K562 (cell line): ENCODE measurements around the gene NOP16. TPM values are rescaled to one million over a fixed set of nuclear protein-coding genes. Genes with fewer than 3 reads are reported as not detected.
A peak's percentile ranks its signal among the peaks of the same experiment; 100 is the strongest.

Experiments used
- MCM2 ChIP-seq: fragments of 450-650 bp; IDR thresholded peaks from 2 replicates; pipeline ENCODE4 v1.6.1; 2017; ENCODE audit warnings: low read depth, mild to moderate bottlenecking
- OTX1 ChIP-seq: fragments of 450-650 bp; formaldehyde crosslinking; IDR thresholded peaks from 2 replicates; pipeline ENCODE4 v1.4.0; 2022; ENCODE audit warnings: mild to moderate bottlenecking
- POU5F1 ChIP-seq: fragments of 150-350 bp; IDR thresholded peaks from 2 replicates; pipeline ENCODE4 v1.6.1; 2014; ENCODE audit warnings: borderline replicate concordance, low read length, low read depth, mild to moderate bottlenecking; ENCODE audit not compliant: partially characterized antibody
- PRMT5 ChIP-seq: sonication (generic); formaldehyde crosslinking; IDR thresholded peaks from 2 replicates; pipeline ENCODE4 v1.5.0; 2020; ENCODE audit warnings: missing genetic modification reagents
- TRIM24 ChIP-seq, 2 experiments: fragments of 450-650 bp; IDR thresholded peaks; 2 replicates each; pipeline ENCODE4 v1.6.1; 2016
- ZKSCAN3 ChIP-seq: fragments of 250-450 bp; sonication (Bioruptor Pico); IDR thresholded peaks from 2 replicates; pipeline ENCODE4 v1.4.0; 2020
- polyA plus RNA-seq, 8 experiments: library from polyadenylated mRNA; depleted of rRNA in 4 of 8; stranded (reverse) in 5 of 8; unstranded in 3 of 8; fragments of >200 nt; fragmentation: Nextera tagmentation in 2 of 8; fragmentation: Illumina TruSeq in 1 of 8; extraction: Ambion mirVana in 2 of 8; extraction: Trizol in 1 of 8; gene quantifications; 2 replicates each; pipeline versions ENCODE4 v1.2.1 to v1.2.3, GENCODE V29; 2011 to 2014; ENCODE audit warnings: inconsistent platforms in 1 of 8, missing spikeins in 1 of 8
- total RNA-seq, 7 experiments: library from RNA; depleted of rRNA in 6 of 7; stranded (reverse); fragments of >200 nt in 6 of 7; fragmentation: Illumina TruSeq in 2 of 7; extraction: Trizol in 2 of 7; gene quantifications; 2 replicates each; pipeline versions ENCODE4 v1.2.1 to v1.2.3, GENCODE V29; 2011 to 2021; ENCODE audit warnings: low replicate concordance in 1 of 7
- TF ChIP-seq, protein P1 (sequence below): fragments of 450-650 bp; IDR thresholded peaks from 2 replicates; pipeline ENCODE4 v1.7.0; 2016; ENCODE audit warnings: borderline replicate concordance
- TF ChIP-seq, protein P2 (sequence below), 2 experiments: fragments of 450-650 bp in 1 of 2; sonication (generic) in 1 of 2; formaldehyde crosslinking in 1 of 2; IDR thresholded peaks; 2 replicates each; pipeline versions ENCODE4 v1.7.1 to v1.9.0; 2016 to 2022; ENCODE audit warnings: inconsistent platforms in 1 of 2, mild to moderate bottlenecking in 1 of 2, missing genetic modification reagents in 1 of 2
- TF ChIP-seq, protein P3 (sequence below): IDR thresholded peaks from 3 replicates; pipeline ENCODE4 v1.6.1; 2011; ENCODE audit warnings: borderline replicate concordance, mild to moderate bottlenecking; ENCODE audit not compliant: insufficient read length, insufficient read depth
- TF ChIP-seq, protein P4 (sequence below): sonication (generic); formaldehyde crosslinking; IDR thresholded peaks from 2 replicates; pipeline ENCODE4 v1.8.1; 2022; ENCODE audit warnings: missing genetic modification reagents
- TF ChIP-seq, protein P5 (sequence below): fragments of 450-650 bp; IDR thresholded peaks from 2 replicates; pipeline ENCODE4 v1.6.1; 2017; ENCODE audit warnings: antibody characterized with exemption

NOP16 gene
- total and polyA plus RNA-seq, 9 of the 15 experiments (the other 6 are each of a cell fraction or from before 2014, with no cell fraction given) = 92.5 to 342 (median 148) TPM

DNA sequence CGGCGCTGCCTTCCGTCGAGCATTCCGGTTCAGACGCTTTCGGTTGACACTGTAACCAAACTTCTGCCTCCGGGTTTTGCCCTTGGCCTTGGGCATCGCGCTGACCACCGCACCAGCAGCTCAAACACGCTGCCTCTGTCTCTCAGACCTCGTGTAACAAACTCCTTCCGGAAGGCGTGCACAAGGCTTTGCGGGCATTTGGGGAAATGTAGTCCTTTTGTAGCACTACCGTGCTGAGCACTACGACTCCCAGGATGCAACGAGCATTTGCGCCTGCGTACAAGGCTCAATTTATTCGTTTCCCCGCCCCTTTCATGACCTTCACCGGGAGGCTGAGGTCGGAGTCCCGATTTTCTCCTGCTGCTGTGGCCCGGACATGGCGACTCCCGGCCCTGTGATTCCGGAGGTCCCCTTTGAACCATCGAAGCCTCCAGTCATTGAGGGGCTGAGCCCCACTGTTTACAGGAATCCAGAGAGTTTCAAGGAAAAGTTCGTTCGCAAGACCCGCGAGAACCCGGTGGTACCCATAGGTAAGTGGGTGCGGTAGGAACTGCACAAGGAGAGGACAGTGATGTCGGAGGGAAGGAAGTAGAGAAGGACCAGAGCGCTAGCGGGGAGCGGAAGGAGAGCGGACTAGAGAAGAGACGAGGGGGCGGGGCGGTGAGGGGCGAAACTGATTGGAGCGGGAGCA, at the start of gene NOP16, which contains the start of gene HIGD2A (continued):
- TF ChIP-seq, protein P1, sequence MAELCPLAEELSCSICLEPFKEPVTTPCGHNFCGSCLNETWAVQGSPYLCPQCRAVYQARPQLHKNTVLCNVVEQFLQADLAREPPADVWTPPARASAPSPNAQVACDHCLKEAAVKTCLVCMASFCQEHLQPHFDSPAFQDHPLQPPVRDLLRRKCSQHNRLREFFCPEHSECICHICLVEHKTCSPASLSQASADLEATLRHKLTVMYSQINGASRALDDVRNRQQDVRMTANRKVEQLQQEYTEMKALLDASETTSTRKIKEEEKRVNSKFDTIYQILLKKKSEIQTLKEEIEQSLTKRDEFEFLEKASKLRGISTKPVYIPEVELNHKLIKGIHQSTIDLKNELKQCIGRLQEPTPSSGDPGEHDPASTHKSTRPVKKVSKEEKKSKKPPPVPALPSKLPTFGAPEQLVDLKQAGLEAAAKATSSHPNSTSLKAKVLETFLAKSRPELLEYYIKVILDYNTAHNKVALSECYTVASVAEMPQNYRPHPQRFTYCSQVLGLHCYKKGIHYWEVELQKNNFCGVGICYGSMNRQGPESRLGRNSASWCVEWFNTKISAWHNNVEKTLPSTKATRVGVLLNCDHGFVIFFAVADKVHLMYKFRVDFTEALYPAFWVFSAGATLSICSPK = peak; percentile 61; the same call in 1 of the 2 replicates
- TF ChIP-seq, protein P2, sequence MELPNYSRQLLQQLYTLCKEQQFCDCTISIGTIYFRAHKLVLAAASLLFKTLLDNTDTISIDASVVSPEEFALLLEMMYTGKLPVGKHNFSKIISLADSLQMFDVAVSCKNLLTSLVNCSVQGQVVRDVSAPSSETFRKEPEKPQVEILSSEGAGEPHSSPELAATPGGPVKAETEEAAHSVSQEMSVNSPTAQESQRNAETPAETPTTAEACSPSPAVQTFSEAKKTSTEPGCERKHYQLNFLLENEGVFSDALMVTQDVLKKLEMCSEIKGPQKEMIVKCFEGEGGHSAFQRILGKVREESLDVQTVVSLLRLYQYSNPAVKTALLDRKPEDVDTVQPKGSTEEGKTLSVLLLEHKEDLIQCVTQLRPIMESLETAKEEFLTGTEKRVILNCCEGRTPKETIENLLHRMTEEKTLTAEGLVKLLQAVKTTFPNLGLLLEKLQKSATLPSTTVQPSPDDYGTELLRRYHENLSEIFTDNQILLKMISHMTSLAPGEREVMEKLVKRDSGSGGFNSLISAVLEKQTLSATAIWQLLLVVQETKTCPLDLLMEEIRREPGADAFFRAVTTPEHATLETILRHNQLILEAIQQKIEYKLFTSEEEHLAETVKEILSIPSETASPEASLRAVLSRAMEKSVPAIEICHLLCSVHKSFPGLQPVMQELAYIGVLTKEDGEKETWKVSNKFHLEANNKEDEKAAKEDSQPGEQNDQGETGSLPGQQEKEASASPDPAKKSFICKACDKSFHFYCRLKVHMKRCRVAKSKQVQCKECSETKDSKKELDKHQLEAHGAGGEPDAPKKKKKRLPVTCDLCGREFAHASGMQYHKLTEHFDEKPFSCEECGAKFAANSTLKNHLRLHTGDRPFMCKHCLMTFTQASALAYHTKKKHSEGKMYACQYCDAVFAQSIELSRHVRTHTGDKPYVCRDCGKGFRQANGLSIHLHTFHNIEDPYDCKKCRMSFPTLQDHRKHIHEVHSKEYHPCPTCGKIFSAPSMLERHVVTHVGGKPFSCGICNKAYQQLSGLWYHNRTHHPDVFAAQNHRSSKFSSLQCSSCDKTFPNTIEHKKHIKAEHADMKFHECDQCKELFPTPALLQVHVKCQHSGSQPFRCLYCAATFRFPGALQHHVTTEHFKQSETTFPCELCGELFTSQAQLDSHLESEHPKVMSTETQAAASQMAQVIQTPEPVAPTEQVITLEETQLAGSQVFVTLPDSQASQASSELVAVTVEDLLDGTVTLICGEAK (IDR thresholded peaks at IDR 0.05) = peak; percentile 99
- TF ChIP-seq, protein P2 (CRISPR knock-in tag; IDR thresholded peaks at IDR 0.05) = no peak
- TF ChIP-seq, protein P3, sequence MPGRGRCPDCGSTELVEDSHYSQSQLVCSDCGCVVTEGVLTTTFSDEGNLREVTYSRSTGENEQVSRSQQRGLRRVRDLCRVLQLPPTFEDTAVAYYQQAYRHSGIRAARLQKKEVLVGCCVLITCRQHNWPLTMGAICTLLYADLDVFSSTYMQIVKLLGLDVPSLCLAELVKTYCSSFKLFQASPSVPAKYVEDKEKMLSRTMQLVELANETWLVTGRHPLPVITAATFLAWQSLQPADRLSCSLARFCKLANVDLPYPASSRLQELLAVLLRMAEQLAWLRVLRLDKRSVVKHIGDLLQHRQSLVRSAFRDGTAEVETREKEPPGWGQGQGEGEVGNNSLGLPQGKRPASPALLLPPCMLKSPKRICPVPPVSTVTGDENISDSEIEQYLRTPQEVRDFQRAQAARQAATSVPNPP = no peak
- TF ChIP-seq, protein P4, sequence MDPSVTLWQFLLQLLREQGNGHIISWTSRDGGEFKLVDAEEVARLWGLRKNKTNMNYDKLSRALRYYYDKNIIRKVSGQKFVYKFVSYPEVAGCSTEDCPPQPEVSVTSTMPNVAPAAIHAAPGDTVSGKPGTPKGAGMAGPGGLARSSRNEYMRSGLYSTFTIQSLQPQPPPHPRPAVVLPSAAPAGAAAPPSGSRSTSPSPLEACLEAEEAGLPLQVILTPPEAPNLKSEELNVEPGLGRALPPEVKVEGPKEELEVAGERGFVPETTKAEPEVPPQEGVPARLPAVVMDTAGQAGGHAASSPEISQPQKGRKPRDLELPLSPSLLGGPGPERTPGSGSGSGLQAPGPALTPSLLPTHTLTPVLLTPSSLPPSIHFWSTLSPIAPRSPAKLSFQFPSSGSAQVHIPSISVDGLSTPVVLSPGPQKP (CRISPR knock-in tag) = no peak
- no peak for TF ChIP-seq MCM2
- TF ChIP-seq ZKSCAN3 (CRISPR knock-in tag) = no peak
- TF ChIP-seq PRMT5 (CRISPR knock-in tag) = no peak
- TF ChIP-seq OTX1 (CRISPR knock-in tag) = peak; percentile 66; the same call in 1 of the 2 replicates
- TF ChIP-seq TRIM24 (IDR thresholded peaks at IDR 0.05) = peak in 1 of 2 experiments; percentile 100; a peak in 2 of 4 replicates
- TF ChIP-seq POU5F1 = no peak
- TF ChIP-seq, protein P5, sequence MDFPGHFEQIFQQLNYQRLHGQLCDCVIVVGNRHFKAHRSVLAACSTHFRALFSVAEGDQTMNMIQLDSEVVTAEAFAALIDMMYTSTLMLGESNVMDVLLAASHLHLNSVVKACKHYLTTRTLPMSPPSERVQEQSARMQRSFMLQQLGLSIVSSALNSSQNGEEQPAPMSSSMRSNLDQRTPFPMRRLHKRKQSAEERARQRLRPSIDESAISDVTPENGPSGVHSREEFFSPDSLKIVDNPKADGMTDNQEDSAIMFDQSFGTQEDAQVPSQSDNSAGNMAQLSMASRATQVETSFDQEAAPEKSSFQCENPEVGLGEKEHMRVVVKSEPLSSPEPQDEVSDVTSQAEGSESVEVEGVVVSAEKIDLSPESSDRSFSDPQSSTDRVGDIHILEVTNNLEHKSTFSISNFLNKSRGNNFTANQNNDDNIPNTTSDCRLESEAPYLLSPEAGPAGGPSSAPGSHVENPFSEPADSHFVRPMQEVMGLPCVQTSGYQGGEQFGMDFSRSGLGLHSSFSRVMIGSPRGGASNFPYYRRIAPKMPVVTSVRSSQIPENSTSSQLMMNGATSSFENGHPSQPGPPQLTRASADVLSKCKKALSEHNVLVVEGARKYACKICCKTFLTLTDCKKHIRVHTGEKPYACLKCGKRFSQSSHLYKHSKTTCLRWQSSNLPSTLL = no peak
